Small intestine (tissue), 7 donors: ENCODE data around the gene NUP85. TPM values are rescaled to one million over a fixed set of nuclear protein-coding genes. Genes with fewer than 3 reads are reported as not detected.
"Not testable (repeated sequence)": the region's sequence is repeated elsewhere in the genome, so short reads cannot be mapped to it uniquely, and the experiment has no call there.

Experiments
- DNase-seq, 2 donors: peaks; one replicate each; pipeline versions ENCODE4 v3.0.0 to v3.0.0-alpha.2; 2013
- FAIRE-seq: peaks from 2 replicates; lab custom pipeline; 2012; peaks lifted over from hg19 to GRCh38; lab: Jason Lieb, UNC
- H3K27ac ChIP-seq, 3 donors: one replicate each; pipeline ENCODE4 v1.5.1; 2013; ENCODE audit warnings: low read length in 2 of 3, mild to moderate bottlenecking in 2 of 3, control low read depth in 1 of 3, inconsistent platforms in 1 of 3, low read depth in 1 of 3, moderate library complexity in 1 of 3
- H3K27me3 ChIP-seq, 3 donors: one replicate each; pipeline ENCODE4 v1.6.1; 2013; ENCODE audit warnings: low read length in 3 of 3, inconsistent platforms in 1 of 3; ENCODE audit not compliant: control insufficient read depth in 3 of 3, insufficient read depth in 3 of 3
- H3K36me3 ChIP-seq, 3 donors: one replicate each; pipeline ENCODE4 v1.6.1; 2013; ENCODE audit warnings: low read length in 3 of 3, inconsistent platforms in 1 of 3, low read depth in 1 of 3, mild to moderate bottlenecking in 1 of 3, moderate library complexity in 1 of 3; ENCODE audit not compliant: control insufficient read depth in 3 of 3, insufficient read depth in 2 of 3
- H3K4me1 ChIP-seq, 3 donors: one replicate each; pipeline ENCODE4 v1.6.1; 2013; ENCODE audit warnings: low read length in 2 of 3, inconsistent platforms in 1 of 3, low read depth in 1 of 3, mild to moderate bottlenecking in 1 of 3, moderate library complexity in 1 of 3; ENCODE audit not compliant: control insufficient read depth in 3 of 3, insufficient read depth in 2 of 3
- H3K4me3 ChIP-seq, 3 donors: one replicate each; pipeline ENCODE4 v1.5.1; 2013; ENCODE audit warnings: low read length in 3 of 3, control low read depth in 1 of 3, inconsistent platforms in 1 of 3, low read depth in 1 of 3, mild to moderate bottlenecking in 1 of 3, moderate library complexity in 1 of 3
- H3K9me3 ChIP-seq, 2 donors: one replicate each; pipeline ENCODE4 v1.6.1; 2013; ENCODE audit warnings: low read depth in 1 of 2, low read length in 1 of 2; ENCODE audit not compliant: control insufficient read depth in 2 of 2, insufficient read depth in 1 of 2
- WGBS, 3 donors: extraction: QIAGEN DNeasy Blood & Tissue Kit; methylation state at CpG; one replicate each; pipeline ENCODE4 v1.1.7; 2013; 5-methylcytosine and 5-hydroxymethylcytosine counted together
- polyA plus RNA-seq, 4 donors: library from polyadenylated mRNA; stranded (reverse) in 3 of 4; unstranded in 1 of 4; fragments of 200-250 nt in 3 of 4; fragments of 120-200 nt in 1 of 4; gene quantifications; one replicate each; pipeline versions ENCODE4 v1.2.1 to v1.2.3, GENCODE V29; 2013
- donor health status: healthy with polysubstance abuse.
- donor health status: control.
- donor health status: control.
- donor health status: Bipolar disorder and iron deficiency.
- donor health status: healthy.

Gene NUP85
- polyA plus RNA-seq, 4 donors = 39.4 to 49.6 (median 44.5) TPM

- Histone ChIP-seq H3K27ac (peak overlapping the region in 1 of 3 donors; percentile 28), H3K36me3 (peaks cover 0 to 40% (median 12%) of the 10 kb centered on the region in 3 donors), H3K9me3 (no peaks in the 10 kb centered on the region), H3K27me3 (no peaks in the 10 kb centered on the region), H3K4me3 (no peak overlapping the region), H3K4me1 (peaks cover 0 to 2% (median 0%) of the 10 kb centered on the region in 3 donors)
- 64 to 79% (median 71%) methylated on average over 4 of the region's 4 CpGs for WGBS, 3 donors
- DNase-seq = no peak
- FAIRE-seq = no peak
Observed at GRCh38 chr17:75249564-75249963, 44.1 kb downstream of the NUP85 start.

DNA sequence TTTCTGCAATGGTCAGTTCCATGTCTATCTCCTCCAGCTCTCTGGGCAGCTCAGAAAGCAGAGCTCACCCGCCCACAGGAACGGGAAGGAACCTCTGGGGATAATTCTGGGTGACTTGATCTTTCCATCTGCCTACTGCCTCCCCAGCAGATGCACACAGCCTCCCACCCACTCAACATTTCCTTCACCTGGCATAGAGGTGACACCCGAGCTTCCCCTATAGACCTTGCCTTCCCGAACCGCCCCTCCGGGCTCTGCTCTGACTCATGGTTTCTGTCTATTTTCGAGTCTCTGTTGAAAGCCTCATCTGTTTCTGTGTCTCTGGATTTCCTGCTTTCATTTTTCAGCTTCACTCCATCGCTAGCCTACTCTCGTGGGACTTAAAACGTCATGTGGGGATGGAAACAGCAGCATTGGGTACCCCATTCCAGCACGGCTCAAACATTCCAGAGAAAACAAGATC lies 44.6 kb downstream of the NUP85 start:
- no peak overlapping the region for H3K4me3 ChIP-seq
- WGBS, 3 donors = 47 to 67% (median 54%) methylated on average over 11 of the region's 11 CpGs

GRCh38 chr17:75252039-75252816 lies 46.7 kb downstream of the NUP85 start:
- H3K4me3 ChIP-seq = no peak overlapping the region
- FAIRE-seq = no peak
- H3K9me3 ChIP-seq = no peaks in the 10 kb centered on the region
- no peaks in the 10 kb centered on the region for H3K27me3 ChIP-seq
- peaks cover 0 to 18% (median 0%) of the 10 kb centered on the region in 3 donors for H3K36me3 ChIP-seq
- H3K27ac ChIP-seq = no peak overlapping the region
- 85 to 89% (median 87%) methylated on average over 8 of the region's 8 CpGs for WGBS, 3 donors
- peaks cover 0 to 2% (median 0%) of the 10 kb centered on the region in 3 donors for H3K4me1 ChIP-seq
- no peak for DNase-seq

More for the DNA sequence above, 44.6 kb downstream of the NUP85 start:
- H3K4me1 ChIP-seq = peaks cover 0 to 2% (median 0%) of the 10 kb centered on the region in 3 donors
- DNase-seq = no peak
- no peak for FAIRE-seq
- no peaks in the 10 kb centered on the region for H3K27me3 ChIP-seq
- H3K27ac ChIP-seq = peak overlapping the region in 1 of 3 donors; percentile 28
- H3K9me3 ChIP-seq = no peaks in the 10 kb centered on the region
- peaks cover 0 to 36% (median 12%) of the 10 kb centered on the region in 3 donors for H3K36me3 ChIP-seq

DNA sequence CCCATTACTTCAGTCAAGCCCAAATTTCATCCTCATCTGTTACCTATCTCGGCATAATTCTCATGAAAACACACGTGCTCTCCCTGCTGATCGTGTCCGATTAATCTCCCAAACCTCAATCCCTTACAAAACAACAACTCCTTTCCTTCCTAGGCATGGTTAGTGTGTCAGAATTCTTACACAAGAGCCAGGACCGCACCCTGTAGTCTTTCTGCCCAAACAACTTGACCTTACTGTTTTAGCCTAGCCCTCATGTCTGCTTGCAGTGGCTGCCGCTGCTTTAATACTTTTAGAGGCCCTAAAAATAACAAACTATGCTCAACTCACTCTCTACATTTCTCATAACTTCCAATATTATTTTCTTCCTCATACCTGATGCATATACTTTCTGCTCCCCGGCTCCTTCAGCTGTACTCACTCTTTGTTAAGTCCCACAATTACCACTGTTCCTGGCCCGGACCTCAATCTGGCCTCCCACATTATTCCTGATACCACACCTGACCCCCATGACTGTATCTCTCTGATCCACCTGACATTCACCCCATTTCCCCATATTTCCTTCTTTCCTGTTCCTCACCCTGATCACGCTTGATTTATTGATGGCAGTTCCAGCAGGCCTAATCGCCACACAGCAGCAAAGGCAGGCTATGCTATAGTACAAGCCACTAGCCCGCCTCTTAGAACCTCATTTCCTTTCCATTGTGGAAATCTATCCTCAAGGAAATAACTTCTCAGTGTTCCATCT lies 50.6 kb downstream of the NUP85 start:
- H3K4me3 ChIP-seq, H3K36me3 ChIP-seq, H3K27me3 ChIP-seq, H3K9me3 ChIP-seq, DNase-seq, H3K4me1 ChIP-seq, H3K27ac ChIP-seq, FAIRE-seq: not testable (repeated sequence)
- 70 to 81% (median 75%) methylated on average over 9 to 11 of the region's 11 CpGs for WGBS, 3 donors

GRCh38 chr17:75257228-75257627 lies 51.7 kb downstream of the NUP85 start:
- WGBS, 3 donors = 23 to 51% (median 37%) methylated on average over 2 of the region's 2 CpGs
- DNase-seq, H3K4me3 ChIP-seq, H3K36me3 ChIP-seq, FAIRE-seq, H3K27ac ChIP-seq, H3K27me3 ChIP-seq, H3K9me3 ChIP-seq, H3K4me1 ChIP-seq: not testable (repeated sequence)

GRCh38 chr17:75260641-75261335 lies 55.3 kb downstream of the NUP85 start:
- peaks cover 0 to 26% (median 4%) of the 10 kb centered on the region in 3 donors for H3K36me3 ChIP-seq
- DNase-seq (peak in 1 of 2 donors; percentile 32), FAIRE-seq (no peak)
- 0 to 1% (median 1%) methylated on average over 30 to 31 of the region's 31 CpGs for WGBS, 3 donors
- H3K4me1 ChIP-seq = peaks cover 4 to 18% (median 9%) of the 10 kb centered on the region in 3 donors
- peak overlapping the region; percentile 81 to 99 (median 93) for H3K27ac ChIP-seq
- H3K9me3 ChIP-seq = no peaks in the 10 kb centered on the region
- peak overlapping the region; percentile 84 to 94 (median 93) for H3K4me3 ChIP-seq
- no peaks in the 10 kb centered on the region for H3K27me3 ChIP-seq

GRCh38 chr17:75261336-75262111 lies 56.0 kb downstream of the NUP85 start, which contains the start of the genes GGA3 and MRPS7:
GGA3 (minus strand) TSS chr17:75261606; CDS start chr17:75261587, 19 bp downstream.
MRPS7 (plus strand) TSS chr17:75261879; CDS start chr17:75261901, 22 bp downstream.
- FAIRE-seq = no peak

More at GRCh38 chr17:75261336-75262111, 56.0 kb downstream of the NUP85 start, which contains the start of the genes GGA3 and MRPS7:
- WGBS, 3 donors = 0 to 1% (median 1%) methylated on average over 56 to 68 of the region's 69 CpGs
- Histone ChIP-seq H3K27me3 (no peaks in the 10 kb centered on the region), H3K27ac (peak within 1 kb of the TSS; percentile 81 to 99 (median 93)), H3K9me3 (no peaks in the 10 kb centered on the region), H3K4me1 (peaks cover 4 to 18% (median 9%) of the 10 kb centered on the region in 3 donors), H3K36me3 (peaks cover 0 to 33% (median 4%) of the 10 kb centered on the region in 3 donors), H3K4me3 (peak within 1 kb of the TSS; percentile 84 to 94 (median 93))
- DNase-seq = peak; percentile 95 to 98
